AG09309 (cell line): ENCODE data around the gene GLYATL3.

Source experiments
- DNase-seq: peaks from one replicate; pipeline ENCODE4 v3.0.0-alpha.2; 2010; ENCODE audit warnings: low read depth
- H3K4me3 ChIP-seq: 2 replicates; pipeline ENCODE4 v1.5.1; 2011; ENCODE audit warnings: mild to moderate bottlenecking, low read depth, low read length, moderate library complexity; ENCODE audit not compliant: control insufficient read depth
- TF ChIP-seq, protein P1 (sequence below): IDR thresholded peaks from 2 replicates; pipeline ENCODE4 v1.5.1; 2011; ENCODE audit warnings: mild to moderate bottlenecking, low read depth, low read length, inconsistent platforms; ENCODE audit not compliant: insufficient read depth, control insufficient read depth; ENCODE audit errors: missing control alignments

GLYATL3 gene

DNA sequence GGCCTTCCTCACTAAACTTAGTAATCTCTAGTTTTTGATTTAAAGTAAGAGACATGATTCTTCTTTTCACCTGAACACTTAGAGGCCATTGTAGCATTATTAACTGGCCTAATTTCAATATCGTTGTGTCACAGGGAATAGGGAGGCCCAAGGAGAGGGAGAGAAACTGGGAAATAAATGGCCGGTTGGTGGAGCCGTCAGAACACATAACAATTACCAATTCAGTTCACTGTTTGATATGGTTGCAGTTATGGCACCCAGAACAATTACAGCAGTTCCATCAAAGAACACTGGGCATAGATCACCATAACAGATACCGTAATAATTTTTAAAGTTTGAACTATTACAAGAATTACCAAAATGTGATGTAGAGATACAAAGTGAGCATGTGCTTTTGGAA lies 9.1 kb upstream of the GLYATL3 start:
- TF ChIP-seq, protein P1, sequence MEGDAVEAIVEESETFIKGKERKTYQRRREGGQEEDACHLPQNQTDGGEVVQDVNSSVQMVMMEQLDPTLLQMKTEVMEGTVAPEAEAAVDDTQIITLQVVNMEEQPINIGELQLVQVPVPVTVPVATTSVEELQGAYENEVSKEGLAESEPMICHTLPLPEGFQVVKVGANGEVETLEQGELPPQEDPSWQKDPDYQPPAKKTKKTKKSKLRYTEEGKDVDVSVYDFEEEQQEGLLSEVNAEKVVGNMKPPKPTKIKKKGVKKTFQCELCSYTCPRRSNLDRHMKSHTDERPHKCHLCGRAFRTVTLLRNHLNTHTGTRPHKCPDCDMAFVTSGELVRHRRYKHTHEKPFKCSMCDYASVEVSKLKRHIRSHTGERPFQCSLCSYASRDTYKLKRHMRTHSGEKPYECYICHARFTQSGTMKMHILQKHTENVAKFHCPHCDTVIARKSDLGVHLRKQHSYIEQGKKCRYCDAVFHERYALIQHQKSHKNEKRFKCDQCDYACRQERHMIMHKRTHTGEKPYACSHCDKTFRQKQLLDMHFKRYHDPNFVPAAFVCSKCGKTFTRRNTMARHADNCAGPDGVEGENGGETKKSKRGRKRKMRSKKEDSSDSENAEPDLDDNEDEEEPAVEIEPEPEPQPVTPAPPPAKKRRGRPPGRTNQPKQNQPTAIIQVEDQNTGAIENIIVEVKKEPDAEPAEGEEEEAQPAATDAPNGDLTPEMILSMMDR: no peak
- no peak for DNase-seq
- H3K4me3 ChIP-seq: no peak overlapping the region

DNA sequence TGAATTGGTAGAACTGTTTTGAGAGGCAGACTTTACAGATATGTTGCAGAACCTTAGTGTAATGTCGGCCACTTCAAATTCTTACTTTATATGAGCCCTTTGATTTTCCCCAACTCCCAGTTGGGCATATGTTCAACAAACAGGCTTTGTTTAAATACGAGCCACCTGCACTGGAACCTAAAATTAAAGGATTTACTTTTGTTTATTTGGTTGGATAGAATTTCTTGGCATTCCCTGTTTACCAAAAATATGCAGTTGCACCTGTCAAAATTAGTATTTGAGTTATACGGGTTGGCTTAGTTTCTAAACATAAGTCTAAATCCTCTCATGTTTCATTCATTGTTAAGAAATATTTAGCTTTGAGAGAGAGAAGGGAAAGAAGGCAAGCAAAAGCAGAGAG lies 2.4 kb upstream of the GLYATL3 start:
- no peak overlapping the region for H3K4me3 ChIP-seq
- TF ChIP-seq, protein P1: no peak
- DNase-seq: no peak

DNA sequence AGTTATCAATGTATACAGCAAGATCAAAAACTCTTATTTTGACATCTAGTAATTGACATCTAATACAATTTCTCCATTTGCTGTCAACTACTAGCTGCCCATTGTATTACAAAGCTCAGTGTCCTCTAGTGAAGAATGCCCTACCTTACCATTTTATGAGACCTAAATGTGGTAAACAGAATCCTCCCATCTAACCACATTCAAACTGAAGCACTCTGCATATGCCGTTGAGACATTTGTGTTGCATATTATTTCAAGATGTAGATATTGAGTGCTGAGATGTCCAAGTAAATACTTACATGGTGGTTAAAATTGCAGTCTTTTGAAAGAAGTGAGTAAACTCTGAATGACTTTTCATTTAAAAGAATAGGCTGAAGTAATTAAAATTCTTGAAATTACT lies 597 bp upstream of the GLYATL3 start:
- no peak overlapping the region for H3K4me3 ChIP-seq
- DNase-seq: no peak
- TF ChIP-seq, protein P1: no peak

DNA sequence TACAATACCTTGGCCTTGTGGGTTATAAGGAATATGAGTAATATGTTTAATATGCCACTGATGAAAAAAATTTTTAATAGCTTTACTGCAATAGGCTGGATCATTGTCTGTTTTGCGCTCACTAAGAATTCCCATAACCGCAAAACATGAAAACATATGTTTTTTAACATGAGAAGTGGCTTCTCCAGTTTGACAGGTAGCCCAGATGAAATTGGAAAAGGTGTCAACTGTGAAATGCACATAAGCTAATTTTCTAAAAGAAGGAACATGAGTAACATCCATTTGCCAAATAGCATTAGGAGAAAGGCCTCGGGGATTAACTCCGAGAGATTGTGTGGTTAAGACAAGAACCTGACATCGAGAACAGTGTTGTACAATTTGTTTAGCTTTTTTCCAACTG lies 4.9 kb downstream of the GLYATL3 start:
- TF ChIP-seq, protein P1: no peak
- DNase-seq: no peak
- no peak overlapping the region for H3K4me3 ChIP-seq

DNA sequence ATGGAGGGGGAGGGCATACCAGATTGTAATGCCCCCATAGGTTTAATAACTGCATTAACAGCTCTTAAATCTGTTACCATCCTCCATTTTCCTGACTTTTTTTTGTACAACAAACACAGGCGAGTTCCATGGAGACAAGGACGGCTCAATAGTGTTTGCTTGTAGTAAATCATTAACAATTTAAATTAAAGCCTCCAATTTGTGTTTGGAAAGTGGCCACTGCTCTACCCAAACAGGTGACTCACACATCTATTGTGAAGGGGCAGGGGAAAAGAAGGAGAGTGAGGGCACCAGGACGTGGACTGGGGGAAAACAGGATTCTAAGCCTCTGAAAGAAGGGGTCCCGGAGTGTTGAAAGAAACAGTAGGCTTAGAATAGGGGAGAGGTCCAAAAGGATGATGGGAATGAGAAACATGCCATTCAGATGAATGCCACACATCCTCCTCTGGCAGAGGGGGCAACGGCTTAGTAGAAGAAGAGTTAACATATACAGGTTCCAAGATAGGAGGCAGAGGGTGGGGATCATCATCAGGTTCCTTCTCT lies 6.9 kb downstream of the GLYATL3 start:
- TF ChIP-seq, protein P1: no peak
- H3K4me3 ChIP-seq: no peak overlapping the region
- no peak for DNase-seq

DNA sequence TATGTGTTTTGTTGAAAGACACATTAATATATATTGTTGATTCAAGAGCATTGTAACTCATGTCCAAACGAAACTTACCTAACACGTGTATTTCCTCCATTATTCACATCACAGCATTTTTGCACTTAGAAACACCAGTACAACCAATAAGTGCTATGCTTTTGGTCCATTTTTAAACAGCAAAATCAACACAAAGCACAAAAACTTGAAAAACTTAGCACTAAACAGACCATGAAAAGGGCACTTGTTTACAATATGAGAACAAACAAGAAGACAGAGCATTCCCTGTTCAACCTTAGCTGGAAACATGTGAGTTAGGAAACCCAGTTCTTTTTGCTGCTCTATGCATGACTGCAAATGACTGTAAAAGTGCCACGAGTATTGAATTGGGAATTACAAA lies 9.6 kb downstream of the GLYATL3 start:
- TF ChIP-seq, protein P1: no peak
- no peak overlapping the region for H3K4me3 ChIP-seq
- DNase-seq: no peak
